WTC11 (cell line): ENCODE measurements around the gene FMN2. TPM values are rescaled to one million over a fixed set of nuclear protein-coding genes. Genes with fewer than 3 reads are reported as not detected.

Source experiments
- ATAC-seq: fragments of 200-7000 bp; cut with Tn5 transposase; 2 replicates; pipeline ENCODE4 v1.10.0; 2021; ENCODE audit warnings: mild to moderate bottlenecking, moderate library complexity
- CTCF ChIA-PET: fragments of 300-600 bp; sonication (Branson Sonifier 250); formaldehyde crosslinking; loops from one replicate; lab custom pipeline; 2021; ENCODE audit warnings: antibody characterized with exemption; lab: Charles Lee
- POLR2A ChIA-PET: fragments of 350-600 bp; sonication (Branson Sonifier 250); formaldehyde crosslinking; loops from one replicate; lab custom pipeline; 2021; ENCODE audit warnings: antibody characterized with exemption; lab: Charles Lee
- DNase-seq: peaks from one replicate; pipeline ENCODE4 v3.0.0; 2021; ENCODE audit warnings: low spot score
- H3K27ac Mint-ChIP-seq: 2 replicates; pipeline ENCODE4 v1.8.0; 2021; ENCODE audit warnings: mixed read lengths
- H3K27me3 Mint-ChIP-seq: 2 replicates; pipeline ENCODE4 v1.8.0; 2021; ENCODE audit warnings: low read depth, mild to moderate bottlenecking, moderate library complexity, mixed read lengths
- H3K36me3 Mint-ChIP-seq: 2 replicates; pipeline ENCODE4 v1.8.0; 2021; ENCODE audit warnings: mixed read lengths
- H3K4me1 Mint-ChIP-seq: 2 replicates; pipeline ENCODE4 v1.8.0; 2022; ENCODE audit warnings: mixed read lengths
- H3K4me3 Mint-ChIP-seq: 2 replicates; pipeline ENCODE4 v1.8.0; 2021; ENCODE audit warnings: mild to moderate bottlenecking, moderate library complexity, mixed read lengths
- H3K9me3 Mint-ChIP-seq: 2 replicates; pipeline ENCODE4 v1.8.0; 2021; ENCODE audit warnings: mixed read lengths
- EMX1 ChIP-seq: fragments of 250-450 bp; sonication (Bioruptor Pico); IDR thresholded peaks from 2 replicates; pipeline ENCODE4 v1.8.0; 2021; ENCODE audit warnings: mild to moderate bottlenecking
- FOXK1 ChIP-seq: sonication (generic); formaldehyde crosslinking; IDR thresholded peaks from 2 replicates; pipeline ENCODE4 v1.8.0; 2022; ENCODE audit warnings: mild to moderate bottlenecking, moderate library complexity, missing genetic modification reagents
- GTF2I ChIP-seq: fragments of 250-450 bp; sonication (Bioruptor Pico); conservative IDR thresholded peaks from 2 replicates; pipeline ENCODE4 v1.4.0; 2021; ENCODE audit warnings: mild to moderate bottlenecking
- JUN ChIP-seq: sonication (generic); formaldehyde crosslinking; IDR thresholded peaks from 2 replicates; pipeline ENCODE4 v1.8.0; 2023; ENCODE audit warnings: mild to moderate bottlenecking, missing genetic modification reagents
- NFE2L1 ChIP-seq: sonication (generic); formaldehyde crosslinking; IDR thresholded peaks from 2 replicates; pipeline ENCODE4 v1.8.1; 2023; ENCODE audit warnings: missing genetic modification reagents
- NR1H2 ChIP-seq: sonication (generic); formaldehyde crosslinking; IDR thresholded peaks from 2 replicates; pipeline ENCODE4 v1.9.0; 2021; ENCODE audit warnings: mild to moderate bottlenecking, moderate library complexity, missing genetic modification reagents
- PRRX2 ChIP-seq: fragments of 250-450 bp; sonication (Bioruptor Pico); IDR thresholded peaks from 2 replicates; pipeline ENCODE4 v1.8.0; 2021; ENCODE audit warnings: mild to moderate bottlenecking
- SMAD4 ChIP-seq: sonication (generic); formaldehyde crosslinking; IDR thresholded peaks from 2 replicates; pipeline ENCODE4 v1.8.0; 2022; ENCODE audit warnings: mild to moderate bottlenecking, missing genetic modification reagents
- TEAD4 ChIP-seq: sonication (generic); formaldehyde crosslinking; IDR thresholded peaks from 2 replicates; pipeline ENCODE4 v1.8.0; 2022; ENCODE audit warnings: mild to moderate bottlenecking, missing genetic modification reagents
- TP53 ChIP-seq: sonication (generic); formaldehyde crosslinking; IDR thresholded peaks from 2 replicates; pipeline ENCODE4 v1.8.1; 2023; ENCODE audit warnings: mild to moderate bottlenecking, missing genetic modification reagents
- ZBTB21 ChIP-seq: sonication (generic); formaldehyde crosslinking; IDR thresholded peaks from 2 replicates; pipeline ENCODE4 v1.8.1; 2023; ENCODE audit warnings: mild to moderate bottlenecking, missing genetic modification reagents, borderline replicate concordance
- ZNF219 ChIP-seq: sonication (generic); formaldehyde crosslinking; IDR thresholded peaks from 2 replicates; pipeline ENCODE4 v1.8.0; 2023; ENCODE audit warnings: missing genetic modification reagents, mild to moderate bottlenecking, borderline replicate concordance
- ZNF317 ChIP-seq: sonication (generic); formaldehyde crosslinking; IDR thresholded peaks from 2 replicates; pipeline ENCODE4 v1.8.1; 2023; ENCODE audit warnings: low read depth, mild to moderate bottlenecking, moderate library complexity, missing genetic modification reagents, borderline replicate concordance
- total RNA-seq: library from RNA; stranded (reverse); gene quantifications from 3 replicates; pipeline ENCODE4 v1.2.3, GENCODE V29; 2021
- TF ChIP-seq, protein P1 (sequence below): sonication (generic); formaldehyde crosslinking; IDR thresholded peaks from 2 replicates; pipeline ENCODE4 v1.8.0; 2023; ENCODE audit warnings: mild to moderate bottlenecking, missing genetic modification reagents
- TF ChIP-seq, protein P2 (sequence below): sonication (generic); formaldehyde crosslinking; IDR thresholded peaks from 2 replicates; pipeline ENCODE4 v1.8.1; 2023; ENCODE audit warnings: mild to moderate bottlenecking, missing genetic modification reagents
- TF ChIP-seq, protein P3 (sequence below): sonication (generic); formaldehyde crosslinking; IDR thresholded peaks from 2 replicates; pipeline ENCODE4 v1.8.1; 2022; ENCODE audit warnings: mild to moderate bottlenecking, missing genetic modification reagents, moderate library complexity, borderline replicate concordance
- TF ChIP-seq, protein P4 (sequence below): sonication (generic); formaldehyde crosslinking; IDR thresholded peaks from 2 replicates; pipeline ENCODE4 v1.8.0; 2022; ENCODE audit warnings: missing genetic modification reagents
- TF ChIP-seq, protein P5 (sequence below): sonication (generic); formaldehyde crosslinking; IDR thresholded peaks from 2 replicates; pipeline ENCODE4 v1.8.1; 2023; ENCODE audit warnings: mild to moderate bottlenecking, missing genetic modification reagents
- TF ChIP-seq, protein P6 (sequence below): sonication (generic); formaldehyde crosslinking; IDR thresholded peaks from 2 replicates; pipeline ENCODE4 v1.8.1; 2023; ENCODE audit warnings: mild to moderate bottlenecking, missing genetic modification reagents, borderline replicate concordance

FMN2 gene
- total RNA-seq, 1 experiment from 2014 or later: 1.8 TPM

DNA sequence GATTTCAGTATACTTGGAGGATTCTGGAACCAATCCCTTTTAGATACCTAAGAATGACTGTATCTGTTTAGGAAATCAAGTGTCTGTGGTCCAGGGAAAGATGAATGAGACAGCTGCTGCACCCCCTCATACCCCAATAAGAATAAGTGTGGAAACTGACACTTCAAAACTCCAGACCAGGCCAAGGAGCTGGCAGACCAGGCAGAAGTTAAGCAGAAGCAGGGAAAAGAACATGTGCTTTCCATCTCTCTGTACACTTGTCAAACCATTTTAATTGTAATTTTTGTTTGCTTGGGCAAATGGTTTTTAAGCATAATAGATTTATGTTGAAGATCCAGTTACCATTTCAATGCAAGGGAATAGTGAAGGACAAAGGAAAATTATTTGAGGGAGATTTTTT is 420.1 kb downstream of the FMN2 start:
- H3K4me1 Mint-ChIP-seq: no peaks in the 10 kb centered on the region
- H3K27me3 Mint-ChIP-seq: no peaks in the 10 kb centered on the region
- no peaks in the 10 kb centered on the region for H3K9me3 Mint-ChIP-seq
- no peaks in the 10 kb centered on the region for H3K36me3 Mint-ChIP-seq
- ATAC-seq: no peak
- no peak overlapping the region for H3K27ac Mint-ChIP-seq
- H3K4me3 Mint-ChIP-seq: no peak overlapping the region
- no peak for DNase-seq
- TF ChIP-seq ZBTB21 (CRISPR knock-in tag): no peak
- no peak for TF ChIP-seq TEAD4
- TF ChIP-seq SMAD4 (CRISPR knock-in tag): no peak
- TF ChIP-seq ZNF219 (CRISPR knock-in tag): no peak
- no peak for TF ChIP-seq NFE2L1 (CRISPR knock-in tag)
- no peak for TF ChIP-seq EMX1
- TF ChIP-seq, protein P1, sequence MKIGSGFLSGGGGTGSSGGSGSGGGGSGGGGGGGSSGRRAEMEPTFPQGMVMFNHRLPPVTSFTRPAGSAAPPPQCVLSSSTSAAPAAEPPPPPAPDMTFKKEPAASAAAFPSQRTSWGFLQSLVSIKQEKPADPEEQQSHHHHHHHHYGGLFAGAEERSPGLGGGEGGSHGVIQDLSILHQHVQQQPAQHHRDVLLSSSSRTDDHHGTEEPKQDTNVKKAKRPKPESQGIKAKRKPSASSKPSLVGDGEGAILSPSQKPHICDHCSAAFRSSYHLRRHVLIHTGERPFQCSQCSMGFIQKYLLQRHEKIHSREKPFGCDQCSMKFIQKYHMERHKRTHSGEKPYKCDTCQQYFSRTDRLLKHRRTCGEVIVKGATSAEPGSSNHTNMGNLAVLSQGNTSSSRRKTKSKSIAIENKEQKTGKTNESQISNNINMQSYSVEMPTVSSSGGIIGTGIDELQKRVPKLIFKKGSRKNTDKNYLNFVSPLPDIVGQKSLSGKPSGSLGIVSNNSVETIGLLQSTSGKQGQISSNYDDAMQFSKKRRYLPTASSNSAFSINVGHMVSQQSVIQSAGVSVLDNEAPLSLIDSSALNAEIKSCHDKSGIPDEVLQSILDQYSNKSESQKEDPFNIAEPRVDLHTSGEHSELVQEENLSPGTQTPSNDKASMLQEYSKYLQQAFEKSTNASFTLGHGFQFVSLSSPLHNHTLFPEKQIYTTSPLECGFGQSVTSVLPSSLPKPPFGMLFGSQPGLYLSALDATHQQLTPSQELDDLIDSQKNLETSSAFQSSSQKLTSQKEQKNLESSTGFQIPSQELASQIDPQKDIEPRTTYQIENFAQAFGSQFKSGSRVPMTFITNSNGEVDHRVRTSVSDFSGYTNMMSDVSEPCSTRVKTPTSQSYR (CRISPR knock-in tag): no peak
- TF ChIP-seq, protein P2, sequence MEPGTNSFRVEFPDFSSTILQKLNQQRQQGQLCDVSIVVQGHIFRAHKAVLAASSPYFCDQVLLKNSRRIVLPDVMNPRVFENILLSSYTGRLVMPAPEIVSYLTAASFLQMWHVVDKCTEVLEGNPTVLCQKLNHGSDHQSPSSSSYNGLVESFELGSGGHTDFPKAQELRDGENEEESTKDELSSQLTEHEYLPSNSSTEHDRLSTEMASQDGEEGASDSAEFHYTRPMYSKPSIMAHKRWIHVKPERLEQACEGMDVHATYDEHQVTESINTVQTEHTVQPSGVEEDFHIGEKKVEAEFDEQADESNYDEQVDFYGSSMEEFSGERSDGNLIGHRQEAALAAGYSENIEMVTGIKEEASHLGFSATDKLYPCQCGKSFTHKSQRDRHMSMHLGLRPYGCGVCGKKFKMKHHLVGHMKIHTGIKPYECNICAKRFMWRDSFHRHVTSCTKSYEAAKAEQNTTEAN (CRISPR knock-in tag): no peak
- TF ChIP-seq GTF2I (CRISPR knock-in tag): no peak
- TF ChIP-seq, protein P3, sequence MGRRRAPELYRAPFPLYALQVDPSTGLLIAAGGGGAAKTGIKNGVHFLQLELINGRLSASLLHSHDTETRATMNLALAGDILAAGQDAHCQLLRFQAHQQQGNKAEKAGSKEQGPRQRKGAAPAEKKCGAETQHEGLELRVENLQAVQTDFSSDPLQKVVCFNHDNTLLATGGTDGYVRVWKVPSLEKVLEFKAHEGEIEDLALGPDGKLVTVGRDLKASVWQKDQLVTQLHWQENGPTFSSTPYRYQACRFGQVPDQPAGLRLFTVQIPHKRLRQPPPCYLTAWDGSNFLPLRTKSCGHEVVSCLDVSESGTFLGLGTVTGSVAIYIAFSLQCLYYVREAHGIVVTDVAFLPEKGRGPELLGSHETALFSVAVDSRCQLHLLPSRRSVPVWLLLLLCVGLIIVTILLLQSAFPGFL: no peak
- no peak for TF ChIP-seq JUN (CRISPR knock-in tag)
- TF ChIP-seq FOXK1: no peak
- no peak for TF ChIP-seq PRRX2 (CRISPR knock-in tag)
- TF ChIP-seq TP53 (CRISPR knock-in tag): no peak
- TF ChIP-seq, protein P4, sequence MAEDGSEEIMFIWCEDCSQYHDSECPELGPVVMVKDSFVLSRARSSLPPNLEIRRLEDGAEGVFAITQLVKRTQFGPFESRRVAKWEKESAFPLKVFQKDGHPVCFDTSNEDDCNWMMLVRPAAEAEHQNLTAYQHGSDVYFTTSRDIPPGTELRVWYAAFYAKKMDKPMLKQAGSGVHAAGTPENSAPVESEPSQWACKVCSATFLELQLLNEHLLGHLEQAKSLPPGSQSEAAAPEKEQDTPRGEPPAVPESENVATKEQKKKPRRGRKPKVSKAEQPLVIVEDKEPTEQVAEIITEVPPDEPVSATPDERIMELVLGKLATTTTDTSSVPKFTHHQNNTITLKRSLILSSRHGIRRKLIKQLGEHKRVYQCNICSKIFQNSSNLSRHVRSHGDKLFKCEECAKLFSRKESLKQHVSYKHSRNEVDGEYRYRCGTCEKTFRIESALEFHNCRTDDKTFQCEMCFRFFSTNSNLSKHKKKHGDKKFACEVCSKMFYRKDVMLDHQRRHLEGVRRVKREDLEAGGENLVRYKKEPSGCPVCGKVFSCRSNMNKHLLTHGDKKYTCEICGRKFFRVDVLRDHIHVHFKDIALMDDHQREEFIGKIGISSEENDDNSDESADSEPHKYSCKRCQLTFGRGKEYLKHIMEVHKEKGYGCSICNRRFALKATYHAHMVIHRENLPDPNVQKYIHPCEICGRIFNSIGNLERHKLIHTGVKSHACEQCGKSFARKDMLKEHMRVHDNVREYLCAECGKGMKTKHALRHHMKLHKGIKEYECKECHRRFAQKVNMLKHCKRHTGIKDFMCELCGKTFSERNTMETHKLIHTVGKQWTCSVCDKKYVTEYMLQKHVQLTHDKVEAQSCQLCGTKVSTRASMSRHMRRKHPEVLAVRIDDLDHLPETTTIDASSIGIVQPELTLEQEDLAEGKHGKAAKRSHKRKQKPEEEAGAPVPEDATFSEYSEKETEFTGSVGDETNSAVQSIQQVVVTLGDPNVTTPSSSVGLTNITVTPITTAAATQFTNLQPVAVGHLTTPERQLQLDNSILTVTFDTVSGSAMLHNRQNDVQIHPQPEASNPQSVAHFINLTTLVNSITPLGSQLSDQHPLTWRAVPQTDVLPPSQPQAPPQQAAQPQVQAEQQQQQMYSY: no peak
- TF ChIP-seq, protein P5, sequence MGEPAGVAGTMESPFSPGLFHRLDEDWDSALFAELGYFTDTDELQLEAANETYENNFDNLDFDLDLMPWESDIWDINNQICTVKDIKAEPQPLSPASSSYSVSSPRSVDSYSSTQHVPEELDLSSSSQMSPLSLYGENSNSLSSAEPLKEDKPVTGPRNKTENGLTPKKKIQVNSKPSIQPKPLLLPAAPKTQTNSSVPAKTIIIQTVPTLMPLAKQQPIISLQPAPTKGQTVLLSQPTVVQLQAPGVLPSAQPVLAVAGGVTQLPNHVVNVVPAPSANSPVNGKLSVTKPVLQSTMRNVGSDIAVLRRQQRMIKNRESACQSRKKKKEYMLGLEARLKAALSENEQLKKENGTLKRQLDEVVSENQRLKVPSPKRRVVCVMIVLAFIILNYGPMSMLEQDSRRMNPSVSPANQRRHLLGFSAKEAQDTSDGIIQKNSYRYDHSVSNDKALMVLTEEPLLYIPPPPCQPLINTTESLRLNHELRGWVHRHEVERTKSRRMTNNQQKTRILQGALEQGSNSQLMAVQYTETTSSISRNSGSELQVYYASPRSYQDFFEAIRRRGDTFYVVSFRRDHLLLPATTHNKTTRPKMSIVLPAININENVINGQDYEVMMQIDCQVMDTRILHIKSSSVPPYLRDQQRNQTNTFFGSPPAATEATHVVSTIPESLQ (CRISPR knock-in tag): no peak
- TF ChIP-seq ZNF317 (CRISPR knock-in tag): no peak
- no peak for TF ChIP-seq NR1H2 (CRISPR knock-in tag)
- TF ChIP-seq, protein P6, sequence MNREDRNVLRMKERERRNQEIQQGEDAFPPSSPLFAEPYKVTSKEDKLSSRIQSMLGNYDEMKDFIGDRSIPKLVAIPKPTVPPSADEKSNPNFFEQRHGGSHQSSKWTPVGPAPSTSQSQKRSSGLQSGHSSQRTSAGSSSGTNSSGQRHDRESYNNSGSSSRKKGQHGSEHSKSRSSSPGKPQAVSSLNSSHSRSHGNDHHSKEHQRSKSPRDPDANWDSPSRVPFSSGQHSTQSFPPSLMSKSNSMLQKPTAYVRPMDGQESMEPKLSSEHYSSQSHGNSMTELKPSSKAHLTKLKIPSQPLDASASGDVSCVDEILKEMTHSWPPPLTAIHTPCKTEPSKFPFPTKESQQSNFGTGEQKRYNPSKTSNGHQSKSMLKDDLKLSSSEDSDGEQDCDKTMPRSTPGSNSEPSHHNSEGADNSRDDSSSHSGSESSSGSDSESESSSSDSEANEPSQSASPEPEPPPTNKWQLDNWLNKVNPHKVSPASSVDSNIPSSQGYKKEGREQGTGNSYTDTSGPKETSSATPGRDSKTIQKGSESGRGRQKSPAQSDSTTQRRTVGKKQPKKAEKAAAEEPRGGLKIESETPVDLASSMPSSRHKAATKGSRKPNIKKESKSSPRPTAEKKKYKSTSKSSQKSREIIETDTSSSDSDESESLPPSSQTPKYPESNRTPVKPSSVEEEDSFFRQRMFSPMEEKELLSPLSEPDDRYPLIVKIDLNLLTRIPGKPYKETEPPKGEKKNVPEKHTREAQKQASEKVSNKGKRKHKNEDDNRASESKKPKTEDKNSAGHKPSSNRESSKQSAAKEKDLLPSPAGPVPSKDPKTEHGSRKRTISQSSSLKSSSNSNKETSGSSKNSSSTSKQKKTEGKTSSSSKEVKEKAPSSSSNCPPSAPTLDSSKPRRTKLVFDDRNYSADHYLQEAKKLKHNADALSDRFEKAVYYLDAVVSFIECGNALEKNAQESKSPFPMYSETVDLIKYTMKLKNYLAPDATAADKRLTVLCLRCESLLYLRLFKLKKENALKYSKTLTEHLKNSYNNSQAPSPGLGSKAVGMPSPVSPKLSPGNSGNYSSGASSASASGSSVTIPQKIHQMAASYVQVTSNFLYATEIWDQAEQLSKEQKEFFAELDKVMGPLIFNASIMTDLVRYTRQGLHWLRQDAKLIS: no peak
- POLR2A ChIA-PET: no interaction called here
- CTCF ChIA-PET: interaction anchor here (0.7 kb wide), 1 partner anchor 323 kb away, joined by 3 read pairs; no protein-coding TSS in a partner anchor
